ENCODE results near the gene SRGAP2. TPM values are rescaled to one million over a fixed set of nuclear protein-coding genes. Genes with fewer than 3 reads are reported as not detected.
"Not testable (repeated sequence)": the region's sequence is repeated elsewhere in the genome, so short reads cannot be mapped to it uniquely, and the experiment has no call there.

The SRGAP2 gene
- total RNA-seq, 1 experiment from 2014 or later = 36.5 TPM

DNA sequence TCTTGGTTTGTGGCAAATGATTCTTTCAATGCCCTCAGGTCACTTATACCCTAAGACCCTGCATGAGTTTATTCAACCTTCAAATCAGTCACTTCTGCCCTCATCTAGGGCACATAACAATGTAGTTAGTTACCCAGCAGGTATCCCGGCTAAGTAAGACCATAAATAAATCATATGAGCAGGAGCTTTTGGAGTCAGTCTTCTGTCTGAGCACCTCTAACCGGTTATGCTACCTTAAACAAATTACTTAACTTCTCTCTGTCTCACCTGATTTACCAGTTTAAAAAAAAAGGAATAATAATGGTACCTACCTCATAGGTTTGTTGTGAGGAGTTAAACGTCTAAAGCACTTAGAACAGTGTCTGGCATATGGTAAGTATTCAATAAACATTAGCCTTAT, 17.6 kb upstream of the SRGAP2 start:
- not testable (repeated sequence) for H2BK15ac ChIP-seq (ENCODE audit: low read depth, low read length); H3K18ac ChIP-seq (ENCODE audit: insufficient read length, low read depth, low read length); H3K4me1 Mint-ChIP-seq; H2AFZ ChIP-seq (ENCODE audit: low read length); H3K27me3 ChIP-seq (ENCODE audit: insufficient read depth, low read length); H3K27ac Mint-ChIP-seq; H2AK5ac ChIP-seq (ENCODE audit: insufficient read length, low read length); H2BK120ac ChIP-seq (ENCODE audit: low read depth, low read length, poor library complexity, severe bottlenecking); H3K9ac ChIP-seq (ENCODE audit: extremely low read depth, insufficient read length, low read length); H3K4me1 ChIP-seq (ENCODE audit: insufficient read depth, low read length); H3T11ph ChIP-seq (ENCODE audit: low read length); H3K56ac ChIP-seq (ENCODE audit: insufficient read length, low read depth, low read length); H3K4ac ChIP-seq (ENCODE audit: low read depth, low read length); H3K14ac ChIP-seq (ENCODE audit: insufficient read depth, low read length); DNase-seq; H2BK5ac ChIP-seq (ENCODE audit: insufficient read length, low read length); H3K79me1 ChIP-seq (ENCODE audit: insufficient read depth, low read depth, low read length, poor library complexity, severe bottlenecking); H3K4me3 Mint-ChIP-seq; H3K79me2 ChIP-seq (ENCODE audit: insufficient read depth, low read length); H3K23me2 ChIP-seq (ENCODE audit: insufficient read length, low read depth, low read length, poor library complexity, severe bottlenecking); H3K27me3 Mint-ChIP-seq (ENCODE audit: low read depth); H4K20me1 ChIP-seq (ENCODE audit: control insufficient read depth, insufficient read depth, insufficient read length); H4K5ac ChIP-seq (ENCODE audit: insufficient read length, low read depth, low read length); H3K9me3 ChIP-seq (ENCODE audit: control insufficient read depth, low read depth, low read length); H3K4me2 ChIP-seq (ENCODE audit: insufficient read depth, insufficient read length, low read length); H3K9me3 Mint-ChIP-seq; H4K8ac ChIP-seq (replicated peaks; ENCODE audit: insufficient read length, low read depth, low read length); H4K91ac ChIP-seq (ENCODE audit: insufficient read length, low read depth, low read length); H3K27ac ChIP-seq (ENCODE audit: insufficient read length, low read depth, low read length); H3K23ac ChIP-seq (ENCODE audit: insufficient read length, low read depth, low read length); H3K36me3 Mint-ChIP-seq (ENCODE audit: insufficient read depth in 1 of 3, low read depth in 3 of 3); H2BK12ac ChIP-seq (ENCODE audit: insufficient read length, low read depth, low read length); H2BK20ac ChIP-seq (ENCODE audit: low read depth, low read length, poor library complexity, severe bottlenecking)
- no CpG with 5 or more reads among the region's 3 CpGs for WGBS (ENCODE audit: extremely low coverage, insufficient read length, low lambda C conversion rate)

- WGBS (ENCODE audit: extremely low coverage, insufficient read length, low lambda C conversion rate) = no CpG with 5 or more reads among the region's 4 CpGs
- not testable (repeated sequence) for H2AFZ ChIP-seq (ENCODE audit: low read length); H3K27ac Mint-ChIP-seq
These were observed 16.5 kb upstream of the SRGAP2 start for GRCh38 chr1:206186826-206187225.

More at GRCh38 chr1:206186826-206187225, 16.5 kb upstream of the SRGAP2 start:
- not testable (repeated sequence) for H3K4me1 ChIP-seq (ENCODE audit: insufficient read depth, low read length); H3K79me1 ChIP-seq (ENCODE audit: insufficient read depth, low read depth, low read length, poor library complexity, severe bottlenecking); H4K91ac ChIP-seq (ENCODE audit: insufficient read length, low read depth, low read length); H4K20me1 ChIP-seq (ENCODE audit: control insufficient read depth, insufficient read depth, insufficient read length); H3K56ac ChIP-seq (ENCODE audit: insufficient read length, low read depth, low read length); H2BK120ac ChIP-seq (ENCODE audit: low read depth, low read length, poor library complexity, severe bottlenecking); H3K27me3 Mint-ChIP-seq (ENCODE audit: low read depth); H3K9ac ChIP-seq (ENCODE audit: extremely low read depth, insufficient read length, low read length); DNase-seq; H2BK20ac ChIP-seq (ENCODE audit: low read depth, low read length, poor library complexity, severe bottlenecking); H3T11ph ChIP-seq (ENCODE audit: low read length); H3K27me3 ChIP-seq (ENCODE audit: insufficient read depth, low read length); H2BK15ac ChIP-seq (ENCODE audit: low read depth, low read length); H4K8ac ChIP-seq (replicated peaks; ENCODE audit: insufficient read length, low read depth, low read length); H3K4ac ChIP-seq (ENCODE audit: low read depth, low read length); H4K5ac ChIP-seq (ENCODE audit: insufficient read length, low read depth, low read length); H3K18ac ChIP-seq (ENCODE audit: insufficient read length, low read depth, low read length); H3K23me2 ChIP-seq (ENCODE audit: insufficient read length, low read depth, low read length, poor library complexity, severe bottlenecking); H2BK5ac ChIP-seq (ENCODE audit: insufficient read length, low read length); H3K9me3 Mint-ChIP-seq; H3K4me3 Mint-ChIP-seq; H2AK5ac ChIP-seq (ENCODE audit: insufficient read length, low read length); H3K4me1 Mint-ChIP-seq; H2BK12ac ChIP-seq (ENCODE audit: insufficient read length, low read depth, low read length); H3K27ac ChIP-seq (ENCODE audit: insufficient read length, low read depth, low read length); H3K36me3 Mint-ChIP-seq (ENCODE audit: insufficient read depth in 1 of 3, low read depth in 3 of 3); H3K4me2 ChIP-seq (ENCODE audit: insufficient read depth, insufficient read length, low read length); H3K79me2 ChIP-seq (ENCODE audit: insufficient read depth, low read length); H3K9me3 ChIP-seq (ENCODE audit: control insufficient read depth, low read depth, low read length); H3K14ac ChIP-seq (ENCODE audit: insufficient read depth, low read length); H3K23ac ChIP-seq (ENCODE audit: insufficient read length, low read depth, low read length)

All from H9 (cell line).